Occipital lobe (tissue), 2 donors: Measurements from ENCODE around the gene BBS9. TPM values are rescaled to one million over a fixed set of nuclear protein-coding genes. Genes with fewer than 3 reads are reported as not detected.
"Not testable (repeated sequence)": the region's sequence is repeated elsewhere in the genome, so short reads cannot be mapped to it uniquely, and the experiment has no call there.

Source experiments
- DNase-seq: peaks from one replicate; lab custom pipeline; 2025; lab: John Stamatoyannopoulos, UW
- total RNA-seq: library from RNA; depleted of rRNA; stranded (reverse); fragments of >200 nt; gene quantifications from one replicate; pipeline ENCODE4 v1.2.3, GENCODE V29; 2014

Gene BBS9
- total RNA-seq, 1 donor from 2014 or later = 103 TPM

- DNase-seq = no peak
Measured at GRCh38 chr7:33195264-33195663, 65.9 kb downstream of the BBS9 start.

GRCh38 chr7:33196221-33196620 lies 66.9 kb downstream of the BBS9 start:
- no peak for DNase-seq

- no peak for DNase-seq
Measured at GRCh38 chr7:33200282-33200681, 70.9 kb downstream of the BBS9 start.

GRCh38 chr7:33201821-33202220 lies 72.5 kb downstream of the BBS9 start:
- no peak for DNase-seq

- DNase-seq = no peak
Measured at GRCh38 chr7:33210958-33211357, 81.6 kb downstream of the BBS9 start.

- no peak for DNase-seq
Measured at GRCh38 chr7:33212144-33212543, 82.8 kb downstream of the BBS9 start.

GRCh38 chr7:33215992-33216391 lies 86.6 kb downstream of the BBS9 start:
- no peak for DNase-seq

GRCh38 chr7:33217595-33217994 lies 88.2 kb downstream of the BBS9 start:
- no peak for DNase-seq

GRCh38 chr7:33218841-33219535 lies 89.6 kb downstream of the BBS9 start:
- not testable (repeated sequence) for DNase-seq

- no peak for DNase-seq
Measured at GRCh38 chr7:33220231-33220630, 90.9 kb downstream of the BBS9 start.

- no peak for DNase-seq
Measured at GRCh38 chr7:33221390-33221789, 92.0 kb downstream of the BBS9 start.

GRCh38 chr7:33232632-33233145 lies 103.3 kb downstream of the BBS9 start:
- no peak for DNase-seq

- no peak for DNase-seq
Measured at GRCh38 chr7:33233659-33234058, 104.3 kb downstream of the BBS9 start.

GRCh38 chr7:33237036-33237435 lies 107.7 kb downstream of the BBS9 start:
- no peak for DNase-seq

GRCh38 chr7:33243319-33243881 lies 114.0 kb downstream of the BBS9 start:
- no peak for DNase-seq

GRCh38 chr7:33248671-33249070 lies 119.3 kb downstream of the BBS9 start:
- no peak for DNase-seq

- no peak for DNase-seq
Measured at GRCh38 chr7:33250421-33250871, 121.1 kb downstream of the BBS9 start.

GRCh38 chr7:33251301-33251700 lies 121.9 kb downstream of the BBS9 start:
- DNase-seq = no peak

- no peak for DNase-seq
Measured at GRCh38 chr7:33258491-33258951, 129.2 kb downstream of the BBS9 start.

GRCh38 chr7:33261585-33261984 lies 132.2 kb downstream of the BBS9 start:
- DNase-seq = no peak

- DNase-seq = no peak
Measured at GRCh38 chr7:33262476-33262875, 133.1 kb downstream of the BBS9 start.

GRCh38 chr7:33271839-33272371 lies 142.5 kb downstream of the BBS9 start:
- DNase-seq = not testable (repeated sequence)

GRCh38 chr7:33273356-33273755 lies 144.0 kb downstream of the BBS9 start:
- DNase-seq = no peak
